Fibroblast of lung (primary cell): ENCODE data around the gene FAM222A. TPM values are rescaled to one million over a fixed set of nuclear protein-coding genes. Genes with fewer than 3 reads are reported as not detected.

Experiments
- DNase-seq, 2 donors: peaks; one replicate each; pipeline versions ENCODE4 v3.0.0 to v3.0.0-alpha.2; 2010; ENCODE audit warnings: low read depth in 2 of 2
- H2AFZ ChIP-seq: 2 replicates; pipeline ENCODE4 v1.5.1; 2012; ENCODE audit warnings: low read length, control low read depth, inconsistent platforms
- H3K27ac ChIP-seq: 2 replicates; pipeline ENCODE4 v1.5.1; 2011; ENCODE audit warnings: low read length, control low read depth; ENCODE audit not compliant: insufficient read depth
- H3K27me3 ChIP-seq: 2 replicates; pipeline ENCODE4 v1.5.1; 2011; ENCODE audit warnings: mild to moderate bottlenecking, low read length; ENCODE audit not compliant: control insufficient read depth, insufficient read depth
- H3K36me3 ChIP-seq: 2 replicates; pipeline ENCODE4 v1.5.1; 2011; ENCODE audit warnings: low read length; ENCODE audit not compliant: control insufficient read depth, insufficient read depth
- H3K4me1 ChIP-seq: 2 replicates; pipeline ENCODE4 v1.5.1; 2011; ENCODE audit warnings: low read length; ENCODE audit not compliant: control insufficient read depth, insufficient read depth; ENCODE audit errors: extremely low read depth
- H3K4me2 ChIP-seq: 2 replicates; pipeline ENCODE4 v1.5.1; 2011; ENCODE audit warnings: low read length, control low read depth; ENCODE audit not compliant: insufficient read depth; ENCODE audit errors: extremely low read depth
- H3K4me3 ChIP-seq, 4 experiments: fragments of 200-600 bp in 1 of 4; sonication (generic) in 1 of 4; replicated peaks in 1 of 4; 2 replicates each; pipeline ENCODE4 v1.5.1; 2011 to 2016; ENCODE audit warnings: low read length in 4 of 4, low read depth in 3 of 4, mild to moderate bottlenecking in 3 of 4, control low read depth in 2 of 4, inconsistent platforms in 1 of 4, mixed read lengths in 1 of 4; ENCODE audit not compliant: insufficient read depth in 1 of 4; ENCODE audit errors: control extremely low read depth in 1 of 4
- H3K79me2 ChIP-seq: 2 replicates; pipeline ENCODE4 v1.5.1; 2012; ENCODE audit warnings: mild to moderate bottlenecking, low read length, inconsistent platforms; ENCODE audit not compliant: control insufficient read depth, insufficient read depth
- H3K9ac ChIP-seq: 2 replicates; pipeline ENCODE4 v1.5.1; 2011; ENCODE audit warnings: mild to moderate bottlenecking, low read length, control low read depth; ENCODE audit not compliant: insufficient read depth
- H3K9me3 ChIP-seq: 2 replicates; pipeline ENCODE4 v1.5.1; 2012; ENCODE audit warnings: low read depth, low read length; ENCODE audit not compliant: control insufficient read depth, insufficient read depth
- H4K20me1 ChIP-seq: 2 replicates; pipeline ENCODE4 v1.5.1; 2011; ENCODE audit warnings: low read length; ENCODE audit not compliant: control insufficient read depth, insufficient read depth; ENCODE audit errors: extremely low read depth
- EZH2 ChIP-seq: IDR thresholded peaks from 2 replicates; pipeline ENCODE4 v1.5.1; 2012; ENCODE audit warnings: low read length, control low read depth, mild to moderate bottlenecking; ENCODE audit errors: missing control alignments
- polyA plus RNA-seq, 2 donors: library from polyadenylated mRNA; depleted of rRNA in 1 of 2; stranded (reverse) in 1 of 2; unstranded in 1 of 2; fragments of >200 nt; gene quantifications; 2 replicates each; pipeline ENCODE4 v1.2.1, GENCODE V29; 2011 to 2012; ENCODE audit warnings: missing spikeins in 1 of 2
- total RNA-seq: library from RNA; depleted of rRNA; stranded (reverse); fragments of >200 nt; gene quantifications from 2 replicates; pipeline ENCODE4 v1.2.1, GENCODE V29; 2014
- TF ChIP-seq, protein P1 (sequence below), 2 donors: IDR thresholded peaks in 1 of 2; conservative IDR thresholded peaks in 1 of 2; 1 replicate in 1 of 2; 2 replicates in 1 of 2; pipeline ENCODE4 v1.5.1; 2011 to 2012; ENCODE audit warnings: low read length in 2 of 2, control low read depth in 1 of 2, inconsistent platforms in 1 of 2, low read depth in 1 of 2, mild to moderate bottlenecking in 1 of 2

FAM222A gene
- total and polyA plus RNA-seq, 2 donors (not counting 1 experiment from before 2014, with no cell fraction given): 0.05 TPM; not detected in 1

- Histone ChIP-seq H3K79me2 (no peaks in the 10 kb centered on the region), H3K36me3 (no peaks in the 10 kb centered on the region), H3K27me3 (no peaks in the 10 kb centered on the region), H3K4me1 (no peaks in the 10 kb centered on the region), H3K27ac (no peak overlapping the region), H2AFZ (no peak overlapping the region), H3K4me3 (no peak overlapping the region), H3K9me3 (no peaks in the 10 kb centered on the region), H3K4me2 (no peak overlapping the region), H3K9ac (no peak overlapping the region), H4K20me1 (no peaks in the 10 kb centered on the region)
- DNase-seq: peak; percentile 47 to 53
- no peak for TF ChIP-seq EZH2
Measured at GRCh38 chr12:109763201-109763841, 49.7 kb downstream of the FAM222A start.

DNA sequence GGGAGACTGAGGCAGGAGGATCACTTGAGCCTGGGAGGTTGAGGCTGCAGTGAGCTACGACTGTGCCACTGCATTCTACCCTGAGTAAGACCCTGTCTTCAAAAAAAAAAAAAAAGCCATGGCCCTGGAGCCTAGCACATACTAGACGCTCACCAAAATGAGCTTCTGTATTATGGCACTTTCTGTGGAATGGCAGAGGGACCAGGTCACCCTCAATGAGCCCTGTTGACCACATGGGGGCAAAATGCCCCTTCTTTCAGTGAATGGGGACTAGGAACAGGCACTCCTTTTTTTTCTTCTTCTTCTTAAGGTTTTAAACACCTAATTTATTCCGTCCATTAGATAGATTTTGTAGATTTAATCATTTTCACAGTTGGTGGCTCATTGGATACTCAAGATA, 50.5 kb downstream of the FAM222A start:
- DNase-seq: no peak
- no peak overlapping the region for H3K9ac ChIP-seq
- H3K4me1 ChIP-seq: no peaks in the 10 kb centered on the region
- no peaks in the 10 kb centered on the region for H3K79me2 ChIP-seq
- H3K36me3 ChIP-seq: no peaks in the 10 kb centered on the region
- no peak overlapping the region for H3K4me3 ChIP-seq
- no peak overlapping the region for H3K4me2 ChIP-seq
- no peak overlapping the region for H2AFZ ChIP-seq
- no peak overlapping the region for H3K27ac ChIP-seq
- no peaks in the 10 kb centered on the region for H4K20me1 ChIP-seq
- TF ChIP-seq, protein P1, sequence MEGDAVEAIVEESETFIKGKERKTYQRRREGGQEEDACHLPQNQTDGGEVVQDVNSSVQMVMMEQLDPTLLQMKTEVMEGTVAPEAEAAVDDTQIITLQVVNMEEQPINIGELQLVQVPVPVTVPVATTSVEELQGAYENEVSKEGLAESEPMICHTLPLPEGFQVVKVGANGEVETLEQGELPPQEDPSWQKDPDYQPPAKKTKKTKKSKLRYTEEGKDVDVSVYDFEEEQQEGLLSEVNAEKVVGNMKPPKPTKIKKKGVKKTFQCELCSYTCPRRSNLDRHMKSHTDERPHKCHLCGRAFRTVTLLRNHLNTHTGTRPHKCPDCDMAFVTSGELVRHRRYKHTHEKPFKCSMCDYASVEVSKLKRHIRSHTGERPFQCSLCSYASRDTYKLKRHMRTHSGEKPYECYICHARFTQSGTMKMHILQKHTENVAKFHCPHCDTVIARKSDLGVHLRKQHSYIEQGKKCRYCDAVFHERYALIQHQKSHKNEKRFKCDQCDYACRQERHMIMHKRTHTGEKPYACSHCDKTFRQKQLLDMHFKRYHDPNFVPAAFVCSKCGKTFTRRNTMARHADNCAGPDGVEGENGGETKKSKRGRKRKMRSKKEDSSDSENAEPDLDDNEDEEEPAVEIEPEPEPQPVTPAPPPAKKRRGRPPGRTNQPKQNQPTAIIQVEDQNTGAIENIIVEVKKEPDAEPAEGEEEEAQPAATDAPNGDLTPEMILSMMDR (conservative IDR thresholded peaks at IDR 0.05 in 1 of 2, IDR thresholded peaks at IDR 0.05 in 1 of 2; ENCODE audit: low read depth in 1 of 2, low read length in 2 of 2): no peak
- no peak for TF ChIP-seq EZH2
- no peaks in the 10 kb centered on the region for H3K27me3 ChIP-seq
- H3K9me3 ChIP-seq: no peaks in the 10 kb centered on the region

DNA sequence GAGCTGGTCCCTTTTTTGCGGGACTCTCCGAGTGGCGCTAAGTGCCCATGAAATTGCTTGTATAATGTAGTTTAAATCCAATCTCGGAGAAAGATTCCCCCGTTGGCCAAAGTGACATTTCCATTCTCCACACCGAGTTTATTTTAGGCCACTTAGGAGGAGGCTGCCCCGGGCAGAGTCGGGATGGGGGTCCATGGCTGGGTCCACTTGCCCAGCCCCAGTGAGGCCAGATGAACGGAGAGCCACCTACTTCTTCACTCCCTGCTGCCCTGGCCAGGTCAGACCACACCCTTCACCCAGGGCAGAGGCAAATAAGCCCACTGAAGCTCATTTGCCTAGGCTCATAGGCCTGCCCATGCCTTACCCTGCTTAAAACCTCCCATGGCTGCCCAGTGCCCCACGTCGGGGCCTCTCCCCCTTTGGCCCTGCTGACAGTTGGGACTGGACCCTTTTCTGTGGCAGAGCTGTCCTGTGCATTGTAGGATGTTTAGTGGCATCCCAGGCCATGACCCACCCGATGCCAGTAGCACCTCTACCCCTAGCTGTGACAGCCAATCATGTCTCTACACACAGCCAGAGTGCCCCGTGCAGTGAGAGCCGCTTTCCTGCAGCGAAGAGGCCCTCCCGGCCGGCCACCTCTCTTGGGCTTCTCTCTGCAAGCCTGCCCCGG, 51.3 kb downstream of the FAM222A start:
- DNase-seq: no peak
- Histone ChIP-seq H3K9me3 (no peaks in the 10 kb centered on the region), H3K27ac (no peak overlapping the region), H3K27me3 (no peaks in the 10 kb centered on the region), H3K36me3 (no peaks in the 10 kb centered on the region), H4K20me1 (no peaks in the 10 kb centered on the region), H3K4me1 (no peaks in the 10 kb centered on the region), H3K9ac (no peak overlapping the region), H2AFZ (no peak overlapping the region), H3K79me2 (no peaks in the 10 kb centered on the region), H3K4me2 (no peak overlapping the region), H3K4me3 (no peak overlapping the region)
- no peak for TF ChIP-seq EZH2
- TF ChIP-seq, protein P1 (conservative IDR thresholded peaks at IDR 0.05 in 1 of 2, IDR thresholded peaks at IDR 0.05 in 1 of 2; ENCODE audit: low read depth in 1 of 2, low read length in 2 of 2): no peak
